ENCODE measurements around the gene ARRDC1.

The ARRDC1 gene

DNA sequence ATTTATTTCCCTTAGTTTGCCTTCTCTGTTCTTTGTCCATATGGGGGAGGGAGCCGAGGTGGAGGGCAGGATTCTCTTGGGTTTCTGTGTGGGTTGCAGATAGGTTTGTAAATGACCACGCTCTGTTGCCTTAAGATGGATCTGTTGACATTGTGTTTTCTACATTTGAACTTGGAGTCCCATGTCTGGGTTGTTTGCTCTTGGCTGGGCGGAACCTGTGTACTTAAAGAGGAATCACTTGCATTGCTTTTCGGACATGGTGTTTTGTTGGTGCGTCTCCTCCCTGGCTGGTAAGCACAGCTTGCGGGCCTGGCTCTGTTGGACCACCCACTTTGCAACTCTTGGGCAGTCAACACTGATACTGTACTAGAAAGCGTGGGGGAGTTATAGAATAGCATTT lies 59.2 kb downstream of the ARRDC1 start:
- H3K27me3 ChIP-seq (ENCODE audit: insufficient read depth, low read depth, severe bottlenecking) = no peaks in the 10 kb centered on the region
- H3K36me3 ChIP-seq = peaks cover 11% of the 10 kb centered on the region
- no peak overlapping the region for H3K4me3 ChIP-seq (ENCODE audit: low read depth, low read length)
- no peak overlapping the region for H3K27ac ChIP-seq
- TF ChIP-seq, protein P1, sequence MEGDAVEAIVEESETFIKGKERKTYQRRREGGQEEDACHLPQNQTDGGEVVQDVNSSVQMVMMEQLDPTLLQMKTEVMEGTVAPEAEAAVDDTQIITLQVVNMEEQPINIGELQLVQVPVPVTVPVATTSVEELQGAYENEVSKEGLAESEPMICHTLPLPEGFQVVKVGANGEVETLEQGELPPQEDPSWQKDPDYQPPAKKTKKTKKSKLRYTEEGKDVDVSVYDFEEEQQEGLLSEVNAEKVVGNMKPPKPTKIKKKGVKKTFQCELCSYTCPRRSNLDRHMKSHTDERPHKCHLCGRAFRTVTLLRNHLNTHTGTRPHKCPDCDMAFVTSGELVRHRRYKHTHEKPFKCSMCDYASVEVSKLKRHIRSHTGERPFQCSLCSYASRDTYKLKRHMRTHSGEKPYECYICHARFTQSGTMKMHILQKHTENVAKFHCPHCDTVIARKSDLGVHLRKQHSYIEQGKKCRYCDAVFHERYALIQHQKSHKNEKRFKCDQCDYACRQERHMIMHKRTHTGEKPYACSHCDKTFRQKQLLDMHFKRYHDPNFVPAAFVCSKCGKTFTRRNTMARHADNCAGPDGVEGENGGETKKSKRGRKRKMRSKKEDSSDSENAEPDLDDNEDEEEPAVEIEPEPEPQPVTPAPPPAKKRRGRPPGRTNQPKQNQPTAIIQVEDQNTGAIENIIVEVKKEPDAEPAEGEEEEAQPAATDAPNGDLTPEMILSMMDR (IDR thresholded peaks at IDR 0.05; ENCODE audit: low read depth, low read length) = no peak
- no peak for DNase-seq
- no peaks in the 10 kb centered on the region for H3K9me3 ChIP-seq (ENCODE audit: severe bottlenecking)
